OCI-LY3 (cell line): ENCODE measurements around the gene FKBP2.

Source experiments
- H2AFZ ChIP-seq: fragments of 200-600, 300-600 bp; shearing (Covaris generic); 2 replicates; pipeline ENCODE4 v1.6.0; 2014; ENCODE audit warnings: antibody characterized with exemption, low read depth, low read length
- H3K27ac ChIP-seq: fragments of 200-600, 300-600 bp; sonication (generic); 2 replicates; pipeline ENCODE4 v1.5.1; 2014; ENCODE audit warnings: mild to moderate bottlenecking, low read length, moderate library complexity, mixed read lengths
- H3K27me3 ChIP-seq: fragments of 200-600, 300-600 bp; sonication (generic); 2 replicates; pipeline ENCODE4 v1.6.1; 2014; ENCODE audit warnings: low read depth, low read length, mixed read lengths
- H3K36me3 ChIP-seq: fragments of 200-600, 300-600 bp; sonication (generic); replicated peaks from 2 replicates; pipeline ENCODE3; 2014; ENCODE audit warnings: low read depth, low read length, mixed read lengths
- H3K4me1 ChIP-seq: fragments of 300-600, 200-600 bp; sonication (generic); 2 replicates; pipeline ENCODE4 v1.6.1; 2014; ENCODE audit warnings: low read length, mixed read lengths
- H3K4me2 ChIP-seq: fragments of 200-600, 300-600 bp; sonication (generic); 2 replicates; pipeline ENCODE4 v1.6.1; 2014; ENCODE audit warnings: low read length, mixed read lengths
- H3K4me3 ChIP-seq: fragments of 300-600, 200-600 bp; sonication (generic); 2 replicates; pipeline ENCODE4 v1.5.1; 2014; ENCODE audit warnings: antibody characterized with exemption, mild to moderate bottlenecking, low read length, moderate library complexity
- H3K79me2 ChIP-seq: fragments of 300-600, 200-600 bp; shearing (Covaris generic); 2 replicates; pipeline ENCODE4 v1.6.1; 2014; ENCODE audit warnings: mild to moderate bottlenecking, low read length, mixed read lengths
- H3K9ac ChIP-seq: fragments of 300-600, 200-600 bp; shearing (Covaris generic); 2 replicates; pipeline ENCODE4 v1.6.0; 2014; ENCODE audit warnings: mild to moderate bottlenecking, low read length, moderate library complexity
- H3K9me3 ChIP-seq: fragments of 200-600, 300-600 bp; shearing (Covaris generic); 2 replicates; pipeline ENCODE4 v1.6.1; 2014; ENCODE audit warnings: low read length, mixed read lengths; ENCODE audit not compliant: insufficient read depth
- H4K20me1 ChIP-seq: fragments of 200-600, 300-600 bp; sonication (generic); 2 replicates; pipeline ENCODE4 v1.6.1; 2016; ENCODE audit warnings: low read length, mixed read lengths; ENCODE audit not compliant: insufficient read depth
- EZH2phosphoT487 ChIP-seq: fragments of 200-600 bp; shearing (Covaris generic); IDR thresholded peaks from 2 replicates; pipeline ENCODE4 v1.6.1; 2018; ENCODE audit warnings: antibody characterized with exemption, mixed run types, low read depth
- TF ChIP-seq, protein P1 (sequence below): fragments of 200-600, 300-600 bp; sonication (generic); IDR thresholded peaks from 2 replicates; pipeline ENCODE4 v1.5.1; 2014; ENCODE audit warnings: antibody characterized with exemption, low read length, low read depth

The FKBP2 gene

DNA sequence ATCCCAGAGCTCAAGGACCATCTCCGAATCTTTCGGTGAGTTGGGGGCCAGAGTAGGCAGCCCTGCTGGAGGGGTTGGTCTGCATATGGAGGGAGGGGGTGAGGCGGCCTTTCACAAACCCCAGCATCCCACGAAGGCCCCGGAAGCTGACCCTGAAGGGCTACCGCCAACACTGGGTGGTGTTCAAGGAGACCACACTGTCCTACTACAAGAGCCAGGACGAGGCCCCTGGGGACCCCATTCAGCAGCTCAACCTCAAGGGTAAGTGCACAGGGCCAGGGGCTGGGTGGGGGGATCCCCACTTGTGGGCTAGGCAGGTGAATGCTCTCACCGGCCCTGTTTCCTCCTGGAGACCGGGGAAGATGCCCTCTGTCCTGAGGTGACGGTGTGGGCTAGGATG lies 21.1 kb upstream of the FKBP2 start:
- Histone ChIP-seq H4K20me1 (no peaks in the 10 kb centered on the region), H3K79me2 (no peaks in the 10 kb centered on the region), H3K9me3 (no peaks in the 10 kb centered on the region), H3K4me1 (peaks cover 5% of the 10 kb centered on the region; the same call in 1 of the 2 replicates), H3K4me3 (no peak overlapping the region), H3K36me3 (peaks cover 43% of the 10 kb centered on the region), H3K9ac (no peak overlapping the region), H3K27me3 (no peaks in the 10 kb centered on the region), H3K27ac (no peak overlapping the region), H3K4me2 (no peak overlapping the region), H2AFZ (no peak overlapping the region)
- TF ChIP-seq, protein P1, sequence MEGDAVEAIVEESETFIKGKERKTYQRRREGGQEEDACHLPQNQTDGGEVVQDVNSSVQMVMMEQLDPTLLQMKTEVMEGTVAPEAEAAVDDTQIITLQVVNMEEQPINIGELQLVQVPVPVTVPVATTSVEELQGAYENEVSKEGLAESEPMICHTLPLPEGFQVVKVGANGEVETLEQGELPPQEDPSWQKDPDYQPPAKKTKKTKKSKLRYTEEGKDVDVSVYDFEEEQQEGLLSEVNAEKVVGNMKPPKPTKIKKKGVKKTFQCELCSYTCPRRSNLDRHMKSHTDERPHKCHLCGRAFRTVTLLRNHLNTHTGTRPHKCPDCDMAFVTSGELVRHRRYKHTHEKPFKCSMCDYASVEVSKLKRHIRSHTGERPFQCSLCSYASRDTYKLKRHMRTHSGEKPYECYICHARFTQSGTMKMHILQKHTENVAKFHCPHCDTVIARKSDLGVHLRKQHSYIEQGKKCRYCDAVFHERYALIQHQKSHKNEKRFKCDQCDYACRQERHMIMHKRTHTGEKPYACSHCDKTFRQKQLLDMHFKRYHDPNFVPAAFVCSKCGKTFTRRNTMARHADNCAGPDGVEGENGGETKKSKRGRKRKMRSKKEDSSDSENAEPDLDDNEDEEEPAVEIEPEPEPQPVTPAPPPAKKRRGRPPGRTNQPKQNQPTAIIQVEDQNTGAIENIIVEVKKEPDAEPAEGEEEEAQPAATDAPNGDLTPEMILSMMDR, result no peak
- TF ChIP-seq EZH2phosphoT487, result no peak

DNA sequence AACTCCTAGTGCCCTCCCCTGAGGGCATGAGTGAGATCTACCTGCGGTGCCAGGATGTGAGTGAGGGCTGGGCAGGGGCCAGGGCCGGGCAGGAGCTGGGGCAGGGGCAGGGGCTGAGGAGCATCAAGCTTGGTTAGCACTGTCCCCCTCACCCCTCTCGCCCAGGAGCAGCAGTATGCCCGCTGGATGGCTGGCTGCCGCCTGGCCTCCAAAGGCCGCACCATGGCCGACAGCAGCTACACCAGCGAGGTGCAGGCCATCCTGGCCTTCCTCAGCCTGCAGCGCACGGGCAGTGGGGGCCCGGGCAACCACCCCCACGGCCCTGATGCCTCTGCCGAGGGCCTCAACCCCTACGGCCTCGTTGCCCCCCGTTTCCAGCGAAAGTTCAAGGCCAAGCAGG lies 20.6 kb upstream of the FKBP2 start:
- H2AFZ ChIP-seq, result no peak overlapping the region
- TF ChIP-seq, protein P1, result no peak
- no peak for TF ChIP-seq EZH2phosphoT487
- peaks cover 3% of the 10 kb centered on the region; the same call in 1 of the 2 replicates for H3K79me2 ChIP-seq
- no peak overlapping the region for H3K9ac ChIP-seq
- H3K4me3 ChIP-seq, result no peak overlapping the region
- H3K36me3 ChIP-seq, result peaks cover 38% of the 10 kb centered on the region
- no peaks in the 10 kb centered on the region for H3K9me3 ChIP-seq
- H3K4me2 ChIP-seq, result no peak overlapping the region
- H3K27me3 ChIP-seq, result no peaks in the 10 kb centered on the region
- peaks cover 9% of the 10 kb centered on the region; the same call in 1 of the 2 replicates for H3K4me1 ChIP-seq
- no peak overlapping the region for H3K27ac ChIP-seq
- no peaks in the 10 kb centered on the region for H4K20me1 ChIP-seq

- Histone ChIP-seq H4K20me1 (no peaks in the 10 kb centered on the region), H3K27me3 (no peaks in the 10 kb centered on the region), H3K27ac (no peak overlapping the region), H3K4me1 (peaks cover 12% of the 10 kb centered on the region; the same call in 1 of the 2 replicates), H3K36me3 (peaks cover 37% of the 10 kb centered on the region), H3K9ac (no peak overlapping the region), H3K9me3 (no peaks in the 10 kb centered on the region), H3K4me2 (no peak overlapping the region), H3K79me2 (peaks cover 8% of the 10 kb centered on the region; the same call in 1 of the 2 replicates), H2AFZ (no peak overlapping the region), H3K4me3 (no peak overlapping the region)
- TF ChIP-seq, protein P1, result no peak
- no peak for TF ChIP-seq EZH2phosphoT487
Measured at GRCh38 chr11:64220798-64221197, 20.1 kb upstream of the FKBP2 start.

- H3K27me3 ChIP-seq, result no peaks in the 10 kb centered on the region
- no peak overlapping the region for H2AFZ ChIP-seq
- peaks cover 17% of the 10 kb centered on the region for H3K79me2 ChIP-seq
- no peak overlapping the region for H3K27ac ChIP-seq
- H3K4me3 ChIP-seq, result no peak overlapping the region
- no peak overlapping the region for H3K4me2 ChIP-seq
- no peaks in the 10 kb centered on the region for H3K9me3 ChIP-seq
- H3K4me1 ChIP-seq, result peaks cover 19% of the 10 kb centered on the region
- peaks cover 33% of the 10 kb centered on the region for H3K36me3 ChIP-seq
- TF ChIP-seq, protein P1, result no peak
- TF ChIP-seq EZH2phosphoT487, result no peak
- no peak overlapping the region for H3K9ac ChIP-seq
- H4K20me1 ChIP-seq, result no peaks in the 10 kb centered on the region
Measured at GRCh38 chr11:64222651-64223000, 18.3 kb upstream of the FKBP2 start.
